HCT116 (cell line): ENCODE data around the gene IGF2R.

Experiments
- EZH2phosphoT487 ChIP-seq: fragments of 200-600 bp; IDR thresholded peaks from 2 replicates; pipeline ENCODE4 v1.6.1; 2018; ENCODE audit warnings: antibody characterized with exemption, borderline replicate concordance
- MAX ChIP-seq: IDR thresholded peaks from 2 replicates; pipeline ENCODE4 v1.6.1; 2012
- POLR2A ChIP-seq: IDR thresholded peaks from 2 replicates; pipeline ENCODE4 v1.7.0; 2011; ENCODE audit warnings: borderline replicate concordance; ENCODE audit not compliant: insufficient read depth, insufficient read length; ENCODE audit errors: extremely low read depth
- RAD21 ChIP-seq: IDR thresholded peaks from 2 replicates; pipeline ENCODE4 v1.6.1; 2012; ENCODE audit warnings: low read depth, mild to moderate bottlenecking
- REST ChIP-seq: IDR thresholded peaks from 2 replicates; pipeline ENCODE4 v1.6.1; 2012; ENCODE audit warnings: low read depth
- TF ChIP-seq, protein P1 (sequence below), 3 experiments: fragments of 200-600 bp in 1 of 3; sonication (generic) in 1 of 3; IDR thresholded peaks in 2 of 3; conservative IDR thresholded peaks in 1 of 3; 2 replicates each; pipeline ENCODE4 v1.5.1; 2012 to 2017; ENCODE audit warnings: low read depth in 2 of 3, low read length in 2 of 3, antibody characterized with exemption in 1 of 3, borderline replicate concordance in 1 of 3, control low read depth in 1 of 3, mild to moderate bottlenecking in 1 of 3, mixed read lengths in 1 of 3, mixed run types in 1 of 3, moderate library complexity in 1 of 3; ENCODE audit not compliant: insufficient read depth in 1 of 3

DNA sequence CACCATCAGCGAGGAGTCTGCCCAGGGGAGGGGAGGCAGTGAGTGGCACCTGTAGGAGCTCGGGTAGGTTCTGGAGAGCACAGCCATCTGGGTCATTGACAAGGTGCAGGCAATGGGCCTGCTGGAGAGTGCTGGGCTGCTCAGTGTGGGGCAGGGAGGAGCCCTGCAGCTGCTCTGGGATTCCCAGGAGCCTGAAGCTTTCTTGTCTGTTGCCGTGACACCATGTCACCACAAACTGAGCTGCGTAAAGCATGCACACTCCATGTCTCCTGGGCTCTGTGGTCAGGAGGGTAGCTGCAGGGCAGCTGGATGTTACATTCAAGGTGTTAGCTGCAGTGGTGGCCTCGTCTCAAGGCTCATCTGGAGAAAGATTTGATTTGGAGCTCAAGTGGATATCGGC is 148.3 kb downstream of the IGF2R start:
- TF ChIP-seq REST (no peak), EZH2phosphoT487 (no peak), MAX (no peak), RAD21 (no peak), POLR2A (no peak)
- TF ChIP-seq, protein P1, sequence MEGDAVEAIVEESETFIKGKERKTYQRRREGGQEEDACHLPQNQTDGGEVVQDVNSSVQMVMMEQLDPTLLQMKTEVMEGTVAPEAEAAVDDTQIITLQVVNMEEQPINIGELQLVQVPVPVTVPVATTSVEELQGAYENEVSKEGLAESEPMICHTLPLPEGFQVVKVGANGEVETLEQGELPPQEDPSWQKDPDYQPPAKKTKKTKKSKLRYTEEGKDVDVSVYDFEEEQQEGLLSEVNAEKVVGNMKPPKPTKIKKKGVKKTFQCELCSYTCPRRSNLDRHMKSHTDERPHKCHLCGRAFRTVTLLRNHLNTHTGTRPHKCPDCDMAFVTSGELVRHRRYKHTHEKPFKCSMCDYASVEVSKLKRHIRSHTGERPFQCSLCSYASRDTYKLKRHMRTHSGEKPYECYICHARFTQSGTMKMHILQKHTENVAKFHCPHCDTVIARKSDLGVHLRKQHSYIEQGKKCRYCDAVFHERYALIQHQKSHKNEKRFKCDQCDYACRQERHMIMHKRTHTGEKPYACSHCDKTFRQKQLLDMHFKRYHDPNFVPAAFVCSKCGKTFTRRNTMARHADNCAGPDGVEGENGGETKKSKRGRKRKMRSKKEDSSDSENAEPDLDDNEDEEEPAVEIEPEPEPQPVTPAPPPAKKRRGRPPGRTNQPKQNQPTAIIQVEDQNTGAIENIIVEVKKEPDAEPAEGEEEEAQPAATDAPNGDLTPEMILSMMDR (IDR thresholded peaks at IDR 0.05 in 2 of 3, conservative IDR thresholded peaks at IDR 0.05 in 1 of 3; ENCODE audit: borderline replicate concordance in 1 of 3, insufficient read depth in 1 of 3, low read depth in 2 of 3, low read length in 2 of 3) = no peak
